ENCODE data around the gene TERT.

The TERT gene

GRCh38 chr5:1255081-1255561 lies 39.7 kb downstream of the TERT start:
- DNase-seq = peak; percentile 47

DNA sequence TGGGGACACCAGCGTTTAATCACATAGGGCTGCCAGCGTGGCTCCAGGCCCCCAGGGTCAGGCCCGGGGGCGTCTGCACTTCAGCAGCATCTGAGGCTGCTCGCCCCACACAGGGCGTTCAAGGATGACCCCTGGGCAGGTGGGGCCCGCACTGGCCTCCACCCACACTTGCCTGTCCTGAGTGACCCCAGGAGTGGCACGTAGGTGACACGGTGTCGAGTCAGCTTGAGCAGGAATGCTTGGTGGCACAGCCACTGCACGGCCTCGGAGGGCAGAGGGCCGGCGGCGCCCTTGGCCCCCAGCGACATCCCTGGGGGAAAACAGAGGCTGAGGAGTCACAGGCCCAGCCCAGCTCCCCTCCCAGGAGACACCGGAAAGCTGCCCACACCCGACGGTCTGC lies 40.7 kb downstream of the TERT start:
- no peak for DNase-seq

DNA sequence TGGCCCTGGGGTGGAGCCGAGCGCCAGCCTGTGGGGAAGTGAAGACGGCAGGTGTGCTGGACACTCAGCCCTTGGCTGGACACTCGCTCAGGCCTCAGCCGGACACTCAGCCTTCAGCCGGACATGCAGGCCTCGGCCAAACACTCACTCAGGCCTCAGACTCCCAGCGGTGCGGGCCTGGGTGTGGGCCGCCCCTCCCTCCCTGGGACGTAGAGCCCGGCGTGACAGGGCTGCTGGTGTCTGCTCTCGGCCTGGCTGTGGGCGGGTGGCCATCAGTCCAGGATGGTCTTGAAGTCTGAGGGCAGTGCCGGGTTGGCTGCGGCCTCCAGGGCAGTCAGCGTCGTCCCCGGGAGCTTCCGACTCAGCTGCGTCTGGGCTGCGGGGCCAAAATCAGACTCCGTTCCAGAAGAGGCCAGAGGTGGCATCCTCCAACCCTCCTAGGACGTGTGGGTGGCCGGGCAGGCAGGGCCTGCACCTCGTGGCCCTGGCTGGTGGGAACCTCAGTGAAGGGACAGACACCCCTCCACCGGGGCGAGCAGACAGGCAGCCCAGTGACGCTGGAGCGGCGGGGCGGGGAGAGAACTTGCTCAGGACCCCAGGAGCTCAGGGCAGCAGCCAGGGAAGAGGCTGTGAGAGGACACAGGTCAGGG lies 41.3 kb downstream of the TERT start:
- no peak for DNase-seq

DNA sequence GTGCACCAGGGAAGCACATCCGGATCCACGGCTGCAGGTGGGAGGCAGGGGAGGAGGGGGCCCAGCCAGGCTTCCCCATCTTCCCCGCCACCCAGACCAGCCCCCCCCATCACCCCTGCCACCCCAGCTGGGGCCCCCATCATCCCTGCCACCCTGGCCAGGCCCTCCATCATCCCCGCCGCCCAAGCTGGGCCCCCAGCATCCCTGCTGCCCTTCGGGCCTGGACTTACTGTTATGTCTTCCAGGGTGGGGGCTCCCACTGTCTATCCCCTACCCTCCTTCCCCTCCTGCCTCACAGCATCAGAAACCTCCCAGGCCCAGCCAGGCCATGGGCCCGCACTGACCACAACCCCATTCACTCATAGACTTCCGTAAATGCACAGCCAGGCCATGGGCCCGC lies 42.2 kb downstream of the TERT start:
- no peak for DNase-seq

DNA sequence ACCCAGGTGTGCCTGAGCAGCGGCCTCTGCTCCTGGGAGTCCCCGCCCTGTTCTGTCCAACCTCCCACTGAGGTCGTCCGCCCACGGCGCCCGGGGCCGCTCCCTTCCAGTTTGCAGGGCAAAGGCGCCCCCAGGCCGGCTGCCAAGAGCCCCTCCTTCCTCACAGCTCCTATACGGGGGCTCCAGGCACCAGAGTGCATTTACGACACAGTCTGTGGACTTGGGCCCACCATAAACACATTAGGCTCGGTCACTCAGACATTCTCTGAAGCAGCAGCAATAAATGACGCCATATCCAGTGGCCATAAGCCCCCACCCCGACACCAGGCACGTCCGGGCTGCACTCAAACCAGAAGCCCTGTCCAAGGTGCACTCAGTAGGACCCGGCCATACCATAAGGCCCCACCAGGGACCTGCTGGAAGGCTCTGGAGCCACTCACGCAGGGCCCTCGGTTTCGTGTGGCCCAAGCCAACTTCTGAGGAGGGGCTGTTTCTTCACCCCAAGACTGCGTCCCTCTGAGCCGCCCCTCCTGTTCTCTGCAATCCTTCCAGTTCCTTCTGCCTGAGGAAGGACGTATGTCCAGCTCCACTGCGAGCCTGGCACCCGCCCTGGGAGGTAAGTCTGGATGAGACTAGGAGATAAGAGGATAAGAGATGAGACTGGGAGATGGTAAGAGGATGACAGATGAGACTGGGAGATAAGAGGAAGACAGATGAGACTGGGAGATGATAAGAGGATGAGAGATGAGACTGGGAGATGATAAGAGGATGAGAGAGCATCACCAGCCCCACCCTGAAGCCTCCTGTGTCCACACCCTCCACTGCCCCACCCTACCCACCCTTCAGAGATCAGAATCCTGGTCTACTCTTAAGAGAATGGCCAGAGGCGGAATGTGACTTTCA lies 42.9 kb downstream of the TERT start:
- no peak for DNase-seq

DNA sequence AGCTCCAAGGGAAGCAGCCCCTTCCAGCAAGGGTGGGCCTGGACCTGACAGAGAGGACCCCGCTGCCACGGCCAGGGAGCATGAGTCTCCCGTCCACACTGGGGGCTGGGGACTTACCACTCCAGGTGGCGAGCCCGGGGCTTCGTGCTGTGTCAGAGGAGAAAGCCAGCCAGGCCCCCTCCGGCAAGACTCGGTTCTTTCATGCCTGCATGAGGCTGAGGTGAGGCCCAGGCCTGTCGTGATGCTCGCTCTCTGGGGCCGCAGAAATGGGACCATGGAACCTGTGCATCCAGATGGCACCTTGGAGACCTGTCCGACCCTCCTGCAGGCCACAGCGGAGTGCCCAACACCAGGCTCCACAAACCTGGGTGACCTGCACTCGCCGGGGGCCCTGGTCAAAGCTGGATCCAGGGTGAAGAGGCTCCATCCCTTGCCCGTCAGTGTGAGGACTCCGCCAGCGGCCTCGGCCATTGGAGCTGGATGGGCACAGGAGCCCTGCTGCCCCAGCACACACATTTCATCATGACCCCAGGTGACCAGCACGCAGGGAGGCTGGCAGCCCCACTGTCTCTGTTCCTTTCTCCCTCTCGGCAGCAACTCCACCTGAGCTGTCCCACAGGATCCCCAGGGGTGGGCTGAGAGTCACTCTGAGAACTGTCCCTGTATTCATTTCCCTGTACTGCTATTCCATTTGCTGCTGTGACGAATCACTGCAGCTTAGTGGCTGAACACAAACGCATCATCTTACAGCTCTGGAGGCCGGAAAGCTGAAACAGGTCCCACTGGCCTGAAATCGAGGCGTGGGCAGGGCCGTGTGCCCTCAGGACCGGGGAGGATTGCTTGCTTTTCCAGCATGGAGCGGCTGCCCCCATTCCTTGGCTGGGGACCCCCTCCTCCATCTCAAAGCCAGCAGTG lies 45.2 kb downstream of the TERT start:
- no peak for DNase-seq

- DNase-seq = no peak
Measured at GRCh38 chr5:1247811-1248210, 47.1 kb downstream of the TERT start.

DNA sequence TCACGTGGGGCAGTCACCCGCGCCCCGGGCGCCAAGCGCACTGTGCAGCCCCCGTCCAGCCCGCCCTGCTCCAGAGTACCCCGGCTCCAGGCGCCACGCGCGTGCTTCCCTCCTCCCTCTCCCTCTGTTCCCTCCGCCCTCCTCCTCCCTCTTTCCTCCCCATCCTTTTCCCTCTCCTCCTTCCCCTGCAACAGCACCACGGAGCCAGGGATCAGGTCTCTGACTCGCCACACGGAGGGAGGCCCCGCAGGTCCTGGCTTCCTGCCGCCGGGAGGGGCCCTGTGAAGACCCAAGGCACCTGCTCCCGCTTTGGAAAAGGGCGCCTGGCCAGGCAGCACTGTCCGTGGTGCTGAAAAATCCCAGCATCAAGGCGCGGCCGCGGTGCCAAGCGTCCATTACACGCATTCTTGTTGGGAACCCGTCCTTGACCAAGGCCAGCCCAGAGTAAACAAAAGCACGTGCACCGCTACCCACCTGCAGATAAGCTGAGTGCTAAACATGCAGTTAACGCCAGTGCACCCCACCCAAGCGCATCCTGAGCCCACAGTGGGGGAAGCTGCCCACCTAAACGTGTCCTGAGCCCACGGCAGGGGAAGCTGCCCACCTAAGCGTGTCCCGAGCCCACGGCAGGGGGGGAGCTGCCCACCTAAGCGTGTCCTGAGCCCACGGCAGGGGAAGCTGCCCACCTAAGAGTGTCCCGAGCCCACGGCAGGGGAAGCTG lies 48.0 kb downstream of the TERT start:
- peak; percentile 43 for DNase-seq

DNA sequence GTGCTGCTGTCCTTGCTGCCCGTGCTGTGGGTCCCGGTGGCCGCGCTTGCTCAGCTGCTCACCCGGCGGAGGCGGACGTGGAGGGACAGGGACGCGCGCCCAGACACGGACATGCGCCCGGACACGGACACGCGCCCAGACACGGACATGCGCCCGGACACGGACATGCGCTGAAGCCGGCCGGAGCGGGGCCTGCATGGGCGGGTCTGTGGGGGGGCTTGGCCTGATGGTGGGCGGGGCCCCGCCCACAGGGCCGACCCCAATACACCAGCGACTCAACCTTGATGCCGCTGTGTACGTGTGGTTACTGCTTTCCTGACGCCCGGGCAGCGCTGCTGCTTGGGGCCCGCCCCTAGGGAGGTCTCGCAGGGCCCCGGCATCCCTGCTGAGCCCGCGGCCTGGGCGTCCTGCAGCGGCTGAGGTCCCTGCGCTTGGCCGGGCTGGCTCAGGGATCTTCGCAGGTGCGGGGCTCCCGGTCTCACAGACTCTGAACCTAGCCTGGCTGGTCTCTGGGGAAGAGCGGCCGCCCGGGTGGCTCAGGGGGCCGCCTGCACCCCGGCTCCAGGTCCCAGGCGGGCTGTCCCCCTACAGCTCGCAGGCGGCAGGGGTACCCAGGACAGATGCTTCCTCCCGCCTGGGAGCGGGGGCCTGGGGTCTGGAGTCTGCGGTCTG lies 48.8 kb downstream of the TERT start:
- DNase-seq = no peak

DNA sequence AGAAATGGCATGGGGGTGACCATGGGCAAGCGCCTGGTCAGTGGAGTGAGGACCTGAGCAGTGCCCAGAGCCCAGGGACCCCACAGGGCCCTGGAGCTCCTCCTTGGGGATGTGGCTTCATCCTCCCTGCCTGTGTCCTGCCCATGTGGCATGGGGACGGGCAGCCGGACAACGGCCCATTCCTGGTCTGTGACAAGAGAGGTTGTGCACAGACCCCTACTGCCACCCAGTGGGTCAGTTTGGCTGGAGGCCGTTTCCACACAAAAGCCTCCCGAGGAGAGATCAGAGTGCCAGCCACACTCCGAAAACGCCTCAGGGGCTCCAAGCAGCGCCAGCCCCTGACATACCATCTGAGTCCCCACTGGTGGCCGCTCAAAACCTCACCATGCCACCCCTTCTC lies 49.9 kb downstream of the TERT start:
- no peak for DNase-seq

DNA sequence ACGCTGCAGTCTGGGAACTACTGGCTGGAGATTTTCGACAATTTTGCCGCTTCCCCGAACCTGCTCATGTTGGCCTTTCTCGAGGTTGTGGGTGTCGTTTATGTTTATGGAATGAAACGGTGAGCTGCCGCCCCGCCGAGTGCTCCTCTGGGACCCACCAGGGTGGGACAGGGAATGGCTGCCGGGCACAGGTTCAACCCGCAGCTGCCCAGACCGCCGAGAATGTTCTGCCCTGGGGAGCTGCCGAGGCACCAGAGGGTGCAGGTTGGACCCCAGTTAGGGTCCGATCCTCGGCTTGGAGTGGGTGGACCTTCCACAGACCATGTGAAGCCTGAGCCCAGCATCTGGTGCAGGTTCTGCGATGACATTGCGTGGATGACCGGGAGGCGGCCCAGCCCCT lies 50.6 kb downstream of the TERT start:
- no peak for DNase-seq

DNA sequence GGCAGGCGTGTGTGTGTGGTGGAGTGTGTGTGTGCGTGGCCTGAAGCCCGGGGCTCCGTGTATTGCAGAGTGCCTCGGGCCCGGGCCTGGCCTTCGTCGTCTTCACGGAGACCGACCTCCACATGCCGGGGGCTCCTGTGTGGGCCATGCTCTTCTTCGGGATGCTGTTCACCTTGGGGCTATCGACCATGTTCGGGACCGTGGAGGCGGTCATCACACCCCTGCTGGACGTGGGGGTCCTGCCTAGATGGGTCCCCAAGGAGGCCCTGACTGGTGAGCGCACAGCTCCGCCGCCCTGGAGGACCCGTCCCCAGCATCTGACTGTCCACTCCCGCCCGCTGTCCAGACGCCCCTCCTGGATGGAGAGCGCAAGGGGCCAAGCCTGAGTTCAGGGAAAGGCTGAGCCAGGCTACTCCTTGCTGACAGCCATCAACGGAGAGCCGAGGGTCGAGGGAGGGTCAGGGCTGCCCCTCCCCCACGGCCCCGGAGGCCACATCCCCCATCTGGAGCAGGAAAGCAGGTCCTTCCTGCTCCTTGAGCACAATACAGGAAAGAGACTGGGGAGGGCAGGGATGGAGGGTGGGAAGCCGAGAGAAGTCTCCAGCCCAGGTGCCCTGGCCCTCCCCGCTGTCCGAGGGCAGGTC lies 51.3 kb downstream of the TERT start:
- no peak for DNase-seq

DNA sequence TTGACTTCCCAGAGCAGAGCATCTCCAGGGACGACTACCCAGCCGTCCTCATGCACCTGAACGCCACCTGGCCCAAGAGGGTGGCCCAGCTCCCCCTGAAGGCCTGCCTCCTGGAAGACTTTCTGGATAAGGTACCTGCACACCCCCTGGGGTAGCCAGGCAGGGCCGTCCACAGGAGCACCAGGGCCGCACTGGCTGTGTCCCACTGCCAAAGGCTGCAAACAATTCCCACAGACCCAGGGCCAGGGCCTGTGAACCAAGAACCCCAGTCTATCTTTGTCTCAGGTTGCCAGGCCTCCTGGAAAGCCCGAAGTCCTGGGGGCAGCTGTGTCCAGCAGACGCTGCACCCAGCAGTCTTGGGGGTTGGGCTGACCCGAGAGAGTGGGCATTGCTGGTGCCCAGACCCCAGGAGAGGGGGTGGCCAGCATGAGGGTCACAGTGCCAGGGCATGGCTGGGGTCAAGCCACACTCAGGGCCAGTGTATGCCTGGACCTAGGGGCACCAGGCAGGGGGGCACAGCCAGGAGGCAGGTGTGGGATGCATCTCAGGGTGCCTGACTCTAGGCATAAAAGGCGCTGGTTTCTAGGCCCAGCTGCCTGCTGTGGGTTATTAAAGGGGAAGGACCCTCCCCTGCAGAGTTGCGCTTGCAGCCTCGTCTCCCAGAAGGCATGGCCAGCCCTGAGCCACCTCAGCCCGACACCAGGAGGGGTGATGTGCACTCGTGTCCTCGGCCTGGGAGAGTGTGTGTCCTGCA lies 52.0 kb downstream of the TERT start:
- DNase-seq = no peak

DNA sequence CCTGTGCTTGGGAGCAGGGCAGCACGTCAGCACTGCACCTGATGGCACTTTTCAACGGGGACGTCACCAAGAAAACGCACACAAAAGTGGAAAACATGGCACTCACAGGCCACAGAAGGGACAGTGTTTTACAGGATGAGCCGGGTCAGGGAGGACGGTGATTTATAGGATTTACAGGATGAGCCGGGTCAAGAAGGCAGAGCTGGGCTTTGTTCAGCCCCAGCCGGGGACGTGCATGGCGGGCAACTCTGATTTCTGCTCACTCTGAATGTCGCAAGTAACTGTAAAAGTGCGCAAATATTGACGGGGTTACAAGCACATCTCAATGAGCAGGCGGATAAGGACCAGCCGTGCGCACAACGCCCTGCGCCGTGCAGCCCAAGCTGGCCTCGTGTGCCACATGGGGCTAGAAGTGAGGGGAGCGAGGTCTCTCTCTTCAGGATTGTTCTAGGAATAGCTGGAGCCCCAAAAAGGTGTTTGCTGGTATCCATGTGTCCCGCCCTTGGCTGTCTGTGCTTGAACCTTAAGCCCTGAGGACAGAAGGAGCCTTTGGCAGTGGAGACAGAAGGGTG lies 53.3 kb downstream of the TERT start:
- DNase-seq = no peak

- no peak for DNase-seq
Measured at GRCh38 chr5:1240496-1241260, 54.2 kb downstream of the TERT start.

- DNase-seq = no peak
Measured at GRCh38 chr5:1239505-1240251, 55.2 kb downstream of the TERT start.

DNA sequence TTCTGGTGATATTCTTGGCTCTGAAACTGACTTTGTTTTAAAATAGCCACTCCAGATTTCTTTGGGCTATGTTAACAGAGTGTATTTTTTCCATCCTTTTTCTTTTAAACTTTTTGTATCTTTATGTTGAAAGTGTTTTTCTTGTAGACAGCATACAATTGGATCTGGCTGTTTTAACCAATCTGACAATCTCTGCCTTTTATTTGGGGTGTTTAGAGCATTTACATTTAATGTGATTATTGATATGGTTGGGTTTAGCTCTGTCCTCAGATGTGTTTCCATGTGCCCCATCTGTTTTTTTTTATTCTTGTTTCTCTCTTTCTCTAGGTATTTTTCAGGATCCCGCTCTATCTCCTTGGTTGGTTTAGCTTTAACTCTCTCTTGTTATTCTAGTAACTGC lies 59.0 kb downstream of the TERT start:
- DNase-seq = no peak

GRCh38 chr5:1235379-1235778 lies 59.5 kb downstream of the TERT start:
- no peak for DNase-seq

DNA sequence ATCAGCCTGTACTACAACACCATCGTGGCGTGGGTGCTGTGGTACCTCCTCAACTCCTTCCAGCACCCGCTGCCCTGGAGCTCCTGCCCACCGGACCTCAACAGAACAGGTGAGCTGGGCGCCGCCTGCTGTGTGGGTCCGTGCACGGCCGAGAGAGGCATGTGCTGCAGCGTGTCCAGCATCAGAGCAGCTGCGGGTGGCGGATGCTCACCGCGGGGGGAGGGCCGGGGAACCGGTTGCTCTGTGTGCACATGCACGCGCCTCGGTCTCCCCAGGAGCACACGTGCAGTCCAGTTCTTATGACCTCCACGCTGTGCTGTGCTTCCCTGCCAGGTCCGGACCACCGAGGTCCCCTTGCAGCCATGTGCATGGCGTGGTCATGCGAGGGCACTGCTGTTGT lies 62.1 kb downstream of the TERT start:
- no peak for DNase-seq

Measured in stimulated activated CD8-positive, alpha-beta memory T cell treated with anti-CD3 and anti-CD28 coated beads, Interleukin-4, amount 100 ng/mL, for 48 hours (primary cell).